Central memory CD8-positive, alpha-beta T cell (primary cell): ENCODE measurements around the gene TSPAN31.
A peak's percentile ranks its signal among the peaks of the same experiment; 100 is the strongest.
"Not testable (repeated sequence)": the region's sequence is repeated elsewhere in the genome, so short reads cannot be mapped to it uniquely, and the experiment has no call there.

ENCODE experiments used
- ATAC-seq: fragments of 150-1000 bp; cut with Tn5 transposase; replicated peaks from 2 replicates; pipeline ENCODE4 v1.10.0; 2022; ENCODE audit warnings: mild to moderate bottlenecking, moderate FRiP score, moderate number of reproducible peaks; ENCODE audit not compliant: poor library complexity, severe bottlenecking; ENCODE audit errors: extremely low read depth
- DNase-seq, 2 donors: peaks; one replicate each; pipeline ENCODE4 v3.0.0; 2021; ENCODE audit warnings: low spot score in 2 of 2
- H3K27ac Mint-ChIP-seq: one replicate; pipeline ENCODE4 v1.8.0; 2022; ENCODE audit warnings: low read depth, mild to moderate bottlenecking, moderate library complexity, mixed read lengths
- H3K27me3 Mint-ChIP-seq: one replicate; pipeline ENCODE4 v1.8.0; 2022; ENCODE audit warnings: mixed read lengths
- H3K36me3 Mint-ChIP-seq: one replicate; pipeline ENCODE4 v1.8.0; 2022; ENCODE audit warnings: mild to moderate bottlenecking, moderate library complexity, mixed read lengths; ENCODE audit not compliant: insufficient read depth
- H3K4me1 Mint-ChIP-seq: one replicate; pipeline ENCODE4 v1.8.0; 2022; ENCODE audit warnings: mixed read lengths
- H3K4me3 Mint-ChIP-seq: one replicate; pipeline ENCODE4 v1.8.0; 2022; ENCODE audit warnings: mild to moderate bottlenecking, moderate library complexity, mixed read lengths
- H3K9me3 Mint-ChIP-seq: one replicate; pipeline ENCODE4 v1.8.0; 2022; ENCODE audit warnings: mixed read lengths

Gene TSPAN31

DNA sequence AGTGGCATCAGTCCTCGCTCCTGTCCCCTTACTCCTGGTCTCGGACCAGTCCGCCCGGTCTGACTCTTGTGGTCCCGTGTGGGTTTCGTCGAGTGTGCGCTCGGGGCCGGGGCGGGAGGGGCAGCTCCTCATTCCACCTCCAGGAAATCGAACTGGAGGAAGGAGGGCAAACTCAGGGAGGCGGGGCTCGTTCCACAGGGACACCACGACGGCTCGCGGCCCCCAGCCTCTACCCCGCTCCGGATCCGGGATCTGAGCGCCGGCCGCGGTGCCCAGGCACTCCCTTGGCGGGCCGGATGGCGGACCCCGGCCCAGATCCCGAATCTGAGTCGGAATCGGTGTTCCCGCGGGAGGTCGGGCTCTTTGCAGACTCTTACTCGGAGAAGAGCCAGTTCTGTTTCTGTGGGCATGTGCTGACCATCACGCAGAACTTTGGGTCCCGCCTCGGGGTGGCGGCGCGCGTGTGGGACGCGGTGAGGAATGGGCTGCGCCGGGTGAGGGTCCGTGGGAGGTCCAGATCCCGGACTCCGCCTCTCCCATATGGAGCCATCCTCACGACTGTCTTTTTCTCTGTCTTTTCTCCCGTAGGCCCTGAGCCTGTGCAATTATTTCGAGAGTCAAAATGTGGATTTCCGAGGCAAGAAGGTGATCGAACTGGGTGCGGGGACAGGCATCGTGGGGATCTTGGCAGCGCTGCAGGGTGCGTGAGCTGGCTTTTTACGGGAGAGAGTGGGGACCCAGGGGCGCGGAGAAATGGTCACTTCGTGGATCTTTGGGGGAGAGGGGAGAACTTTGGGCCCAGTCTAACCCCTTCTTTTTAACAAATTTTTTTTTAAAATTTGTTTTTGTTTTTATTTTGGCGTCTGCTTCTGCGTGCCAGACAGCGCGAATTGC is 27.8 kb downstream of the TSPAN31 start, which contains the start of gene EEF1AKMT3:
Gene EEF1AKMT3 (plus strand): TSS at position 186 of the 894 bp plus-strand sequence. CDS start 111 bp downstream, at position 297.
- H3K9me3 Mint-ChIP-seq: no peaks in the 10 kb centered on the region
- H3K27me3 Mint-ChIP-seq: no peaks in the 10 kb centered on the region
- peaks cover 10% of the 10 kb centered on the region for H3K36me3 Mint-ChIP-seq
- no peak for DNase-seq
- H3K4me3 Mint-ChIP-seq: peak within 1 kb of the TSS; percentile 98
- ATAC-seq: peak; percentile 24
- peak within 1 kb of the TSS; percentile 97 for H3K27ac Mint-ChIP-seq
- H3K4me1 Mint-ChIP-seq: peaks cover 14% of the 10 kb centered on the region

DNA sequence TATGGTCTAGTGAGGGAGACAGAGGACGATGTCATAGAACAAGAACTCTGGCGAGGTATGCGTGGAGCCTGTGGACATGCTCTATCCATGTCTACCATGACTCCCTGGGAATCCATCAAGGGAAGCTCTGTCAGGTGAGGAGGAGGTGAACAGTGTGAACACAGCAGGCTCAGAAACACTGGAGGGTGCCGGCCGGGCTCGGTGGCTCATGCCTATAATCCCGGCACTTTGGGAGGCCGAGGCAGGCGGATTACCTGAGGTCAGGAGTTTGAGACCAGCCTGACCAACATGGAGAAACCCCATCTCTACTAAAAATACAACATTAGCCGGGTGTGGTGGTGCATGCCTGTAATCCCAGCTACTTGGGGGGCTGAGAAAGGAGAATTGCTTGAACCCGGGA is 29.8 kb downstream of the TSPAN31 start:
- not testable (repeated sequence) for H3K36me3 Mint-ChIP-seq, H3K4me3 Mint-ChIP-seq, H3K9me3 Mint-ChIP-seq, ATAC-seq, H3K27ac Mint-ChIP-seq, H3K27me3 Mint-ChIP-seq, DNase-seq
- peaks cover 14% of the 10 kb centered on the region for H3K4me1 Mint-ChIP-seq

DNA sequence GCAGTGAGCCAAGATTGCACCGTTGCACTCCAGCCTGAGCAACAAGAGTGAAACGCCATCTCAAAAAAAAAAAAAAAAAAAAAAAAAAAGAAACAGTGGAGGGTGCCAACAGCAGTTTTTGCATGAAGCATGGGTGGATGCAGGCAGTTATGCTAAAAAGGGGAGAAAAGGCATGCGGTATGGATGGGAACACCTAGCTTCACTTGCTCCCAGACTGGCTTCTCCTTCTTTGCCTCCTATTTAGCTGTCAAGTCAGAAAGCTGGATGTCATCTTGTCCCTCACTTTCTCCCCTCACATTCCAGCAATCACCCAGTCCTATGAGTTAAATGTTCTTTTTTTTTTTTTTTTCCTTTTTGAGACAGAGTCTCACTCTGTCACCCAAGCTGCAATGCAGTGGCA is 30.2 kb downstream of the TSPAN31 start:
- H3K4me1 Mint-ChIP-seq: peaks cover 14% of the 10 kb centered on the region
- no peak for DNase-seq
- ATAC-seq: no peak
- no peak overlapping the region for H3K4me3 Mint-ChIP-seq
- H3K27me3 Mint-ChIP-seq: no peaks in the 10 kb centered on the region
- no peaks in the 10 kb centered on the region for H3K9me3 Mint-ChIP-seq
- H3K27ac Mint-ChIP-seq: no peak overlapping the region
- H3K36me3 Mint-ChIP-seq: peaks cover 8% of the 10 kb centered on the region

DNA sequence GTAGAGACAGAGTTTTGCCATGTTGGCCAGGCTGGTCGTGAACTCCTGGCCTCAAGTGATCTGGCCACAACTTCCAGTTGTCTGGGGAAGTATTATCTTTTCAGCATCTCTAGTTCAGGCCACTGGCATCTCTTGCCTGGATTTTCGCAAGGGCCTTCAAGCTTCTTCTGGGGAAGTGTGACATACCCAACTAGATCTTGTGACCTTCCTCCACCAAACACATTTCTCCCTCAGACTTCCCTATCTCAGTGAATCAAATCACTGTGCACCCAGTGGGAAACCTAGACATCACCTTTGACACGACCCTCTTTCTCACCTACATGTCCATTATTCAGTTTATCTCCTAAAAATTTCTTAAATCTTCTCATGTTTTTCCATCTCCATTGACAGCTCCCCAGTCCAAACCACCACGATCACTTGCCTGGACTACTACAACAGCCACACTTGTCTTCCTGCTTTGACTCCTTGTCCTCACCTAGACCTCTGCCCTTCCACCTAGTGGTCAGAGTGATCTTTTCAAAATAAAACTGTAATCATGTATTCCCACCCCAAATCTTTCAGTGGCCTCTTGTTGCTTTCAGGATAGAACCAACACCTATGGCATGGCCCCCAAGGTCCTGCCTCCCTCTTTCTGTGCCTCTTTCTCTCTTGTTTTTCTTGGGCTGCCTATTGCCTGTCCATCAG is 30.9 kb downstream of the TSPAN31 start:
- Mint-ChIP-seq H3K9me3 (no peaks in the 10 kb centered on the region), H3K27ac (no peak overlapping the region), H3K4me3 (no peak overlapping the region), H3K36me3 (peaks cover 6% of the 10 kb centered on the region), H3K4me1 (peaks cover 14% of the 10 kb centered on the region), H3K27me3 (no peaks in the 10 kb centered on the region)
- ATAC-seq: no peak
- no peak for DNase-seq

DNA sequence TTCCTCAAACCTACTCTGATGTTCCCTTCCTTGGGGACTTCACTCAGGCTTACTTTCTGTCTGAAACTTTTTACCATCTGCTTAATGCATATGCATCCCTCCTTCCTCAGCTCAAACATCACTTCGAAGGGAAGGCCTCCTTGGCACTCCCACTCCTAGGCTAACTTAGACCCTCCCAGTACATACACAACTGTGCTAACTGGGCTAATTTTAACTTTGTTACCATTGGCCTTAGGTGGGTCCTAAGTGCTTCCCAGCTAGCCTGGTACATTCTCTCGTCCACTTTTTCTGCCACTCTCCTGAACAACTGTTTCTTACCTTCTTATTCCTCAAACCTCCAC is 31.4 kb downstream of the TSPAN31 start:
- DNase-seq: no peak
- no peak for ATAC-seq
- Mint-ChIP-seq H3K27me3 (no peaks in the 10 kb centered on the region), H3K4me1 (peaks cover 14% of the 10 kb centered on the region), H3K27ac (no peak overlapping the region), H3K36me3 (peaks cover 6% of the 10 kb centered on the region), H3K9me3 (no peaks in the 10 kb centered on the region), H3K4me3 (no peak overlapping the region)

DNA sequence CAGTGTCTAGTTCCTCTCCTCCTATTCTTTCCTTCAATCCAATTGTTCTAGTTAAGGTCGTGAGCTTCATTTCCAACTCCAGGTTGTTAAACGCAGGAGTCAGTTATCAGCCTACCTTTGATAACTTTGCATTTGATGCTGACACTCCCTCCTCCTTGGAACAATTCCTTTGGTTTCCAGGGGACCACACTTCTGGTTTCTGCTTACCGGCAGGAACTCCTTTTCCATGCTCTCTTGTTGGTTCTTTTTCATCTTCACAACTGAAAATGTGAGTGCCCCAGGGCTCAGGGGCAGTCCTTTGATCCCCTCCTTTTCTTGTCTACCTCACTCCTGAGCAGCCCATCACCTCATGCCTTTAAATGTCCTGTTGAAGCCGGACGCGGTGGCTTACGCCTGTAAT is 32.5 kb downstream of the TSPAN31 start:
- Mint-ChIP-seq H3K4me1 (peaks cover 16% of the 10 kb centered on the region), H3K9me3 (no peaks in the 10 kb centered on the region), H3K27me3 (no peaks in the 10 kb centered on the region), H3K4me3 (no peak overlapping the region), H3K27ac (no peak overlapping the region), H3K36me3 (peaks cover under 1% of the 10 kb centered on the region)
- DNase-seq (no peak), ATAC-seq (no peak)

DNA sequence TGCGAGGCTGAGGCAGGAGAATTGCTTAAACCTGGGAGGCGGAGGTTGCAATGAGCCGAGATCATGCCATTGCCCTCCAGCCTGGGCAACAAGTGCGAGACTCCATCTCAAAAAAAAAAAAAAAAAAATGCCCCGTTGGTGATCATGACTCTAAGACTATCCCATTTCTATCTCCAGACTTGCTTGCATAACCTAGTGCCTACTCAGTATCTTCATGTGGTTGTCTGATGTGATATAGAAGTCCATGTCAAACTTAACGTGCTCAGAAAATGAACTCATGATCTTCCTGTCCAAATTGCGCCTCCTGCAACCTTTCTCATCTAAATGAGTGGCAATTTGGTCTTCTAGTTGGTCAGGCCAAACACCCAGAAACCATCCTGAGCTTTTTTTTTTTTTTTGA is 33.1 kb downstream of the TSPAN31 start:
- no peak for DNase-seq
- Mint-ChIP-seq H3K36me3 (peaks cover 6% of the 10 kb centered on the region), H3K27ac (no peak overlapping the region), H3K4me3 (no peak overlapping the region), H3K4me1 (peaks cover 17% of the 10 kb centered on the region), H3K9me3 (no peaks in the 10 kb centered on the region), H3K27me3 (no peaks in the 10 kb centered on the region)
- no peak for ATAC-seq

DNA sequence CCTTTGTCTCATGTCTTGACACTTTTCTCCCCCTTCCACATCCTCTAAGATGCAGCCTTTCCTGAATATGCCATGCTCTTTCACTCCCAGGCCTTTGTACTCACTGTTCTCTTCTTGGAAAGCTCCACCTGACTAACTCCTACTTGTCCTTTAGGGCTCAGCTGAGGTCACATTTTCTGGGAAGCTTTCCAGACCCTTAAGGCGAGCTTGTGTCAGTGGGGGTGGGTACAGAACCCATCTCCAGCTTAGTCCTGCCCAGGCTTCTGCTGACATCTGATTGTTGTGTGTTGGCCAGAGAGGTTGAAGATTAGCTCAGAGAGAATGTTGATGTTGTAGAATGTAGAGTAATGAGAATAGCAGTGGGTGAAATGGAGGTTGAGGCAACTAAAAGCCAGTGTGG is 34.9 kb downstream of the TSPAN31 start:
- no peak overlapping the region for H3K4me3 Mint-ChIP-seq
- DNase-seq: no peak
- ATAC-seq: no peak
- H3K9me3 Mint-ChIP-seq: no peaks in the 10 kb centered on the region
- peaks cover 11% of the 10 kb centered on the region for H3K36me3 Mint-ChIP-seq
- no peak overlapping the region for H3K27ac Mint-ChIP-seq
- H3K27me3 Mint-ChIP-seq: no peaks in the 10 kb centered on the region
- H3K4me1 Mint-ChIP-seq: peaks cover 22% of the 10 kb centered on the region

DNA sequence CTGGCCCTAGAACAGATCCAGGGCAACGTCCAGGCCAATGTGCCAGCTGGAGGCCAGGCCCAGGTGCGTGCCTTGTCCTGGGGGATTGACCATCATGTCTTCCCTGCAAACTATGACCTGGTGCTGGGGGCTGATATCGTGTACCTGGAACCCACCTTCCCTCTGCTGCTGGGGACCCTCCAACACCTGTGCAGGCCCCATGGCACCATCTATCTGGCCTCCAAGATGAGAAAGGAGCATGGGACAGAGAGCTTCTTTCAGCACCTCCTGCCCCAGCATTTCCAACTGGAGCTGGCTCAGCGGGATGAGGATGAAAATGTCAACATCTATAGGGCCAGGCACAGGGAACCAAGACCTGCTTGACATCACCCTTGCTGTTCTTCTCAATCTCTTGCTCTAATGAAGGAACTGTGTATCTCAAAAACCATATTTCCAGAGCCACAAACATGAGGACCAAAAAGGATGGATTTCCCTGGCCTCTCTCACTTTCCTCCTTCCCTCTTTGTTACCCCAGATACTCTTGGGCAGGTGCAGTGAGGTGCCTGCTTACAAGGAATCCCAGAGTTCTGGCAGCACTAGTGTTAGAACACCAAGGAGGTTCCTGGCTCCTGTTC is 35.6 kb downstream of the TSPAN31 start:
- Mint-ChIP-seq H3K27me3 (no peaks in the 10 kb centered on the region), H3K9me3 (no peaks in the 10 kb centered on the region), H3K4me1 (peaks cover 22% of the 10 kb centered on the region), H3K27ac (peak overlapping the region; percentile 6), H3K4me3 (no peak overlapping the region), H3K36me3 (peaks cover 11% of the 10 kb centered on the region)
- DNase-seq: no peak
- ATAC-seq: no peak

DNA sequence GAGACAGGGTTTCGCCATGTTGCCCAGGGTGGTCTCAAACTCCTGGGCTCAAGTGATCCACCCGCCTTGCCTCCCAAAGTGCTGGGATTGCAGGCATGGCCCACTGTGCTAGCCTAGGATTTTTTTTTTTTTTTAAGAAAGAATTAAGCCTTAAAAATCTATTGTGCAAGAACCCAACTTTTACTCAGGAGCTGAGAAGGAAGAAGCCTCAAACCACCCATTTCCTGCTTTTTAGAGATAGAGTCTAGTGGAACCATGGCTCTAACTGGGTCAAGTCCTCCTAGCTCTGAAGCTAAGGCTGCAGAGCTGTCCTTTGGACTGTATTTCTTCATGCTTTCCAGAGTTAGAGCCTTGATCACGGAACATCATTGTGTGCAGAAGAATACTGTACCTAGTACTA is 36.4 kb downstream of the TSPAN31 start:
- H3K36me3 Mint-ChIP-seq: peaks cover 15% of the 10 kb centered on the region
- H3K27me3 Mint-ChIP-seq: no peaks in the 10 kb centered on the region
- no peak for ATAC-seq
- DNase-seq: no peak
- no peak overlapping the region for H3K27ac Mint-ChIP-seq
- H3K4me3 Mint-ChIP-seq: peak overlapping the region; percentile 96
- no peaks in the 10 kb centered on the region for H3K9me3 Mint-ChIP-seq
- peaks cover 22% of the 10 kb centered on the region for H3K4me1 Mint-ChIP-seq

DNA sequence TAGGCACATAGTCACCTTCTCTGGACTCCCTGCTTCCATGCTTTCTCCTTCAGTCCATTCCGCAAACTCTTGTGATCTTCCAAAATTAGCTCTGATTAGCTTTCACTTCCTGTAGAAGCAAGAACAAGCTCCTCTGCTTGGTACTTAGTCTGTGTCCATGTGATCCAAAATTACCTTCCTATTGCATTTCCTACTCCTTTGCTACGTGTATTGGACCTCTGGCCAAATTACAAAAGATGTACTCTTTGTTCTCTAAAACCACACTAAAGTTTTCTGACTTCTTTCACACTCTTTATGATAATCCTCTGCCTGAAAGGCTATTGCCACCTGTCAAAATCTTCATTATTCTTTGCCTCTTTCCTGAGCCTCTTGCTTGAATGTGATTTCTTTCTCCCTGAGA is 37.0 kb downstream of the TSPAN31 start:
- no peak for DNase-seq
- Mint-ChIP-seq H3K27ac (peak overlapping the region; percentile 97), H3K27me3 (no peaks in the 10 kb centered on the region), H3K36me3 (peaks cover 19% of the 10 kb centered on the region), H3K4me3 (peak overlapping the region; percentile 96), H3K4me1 (peaks cover 22% of the 10 kb centered on the region), H3K9me3 (no peaks in the 10 kb centered on the region)
- ATAC-seq: no peak

DNA sequence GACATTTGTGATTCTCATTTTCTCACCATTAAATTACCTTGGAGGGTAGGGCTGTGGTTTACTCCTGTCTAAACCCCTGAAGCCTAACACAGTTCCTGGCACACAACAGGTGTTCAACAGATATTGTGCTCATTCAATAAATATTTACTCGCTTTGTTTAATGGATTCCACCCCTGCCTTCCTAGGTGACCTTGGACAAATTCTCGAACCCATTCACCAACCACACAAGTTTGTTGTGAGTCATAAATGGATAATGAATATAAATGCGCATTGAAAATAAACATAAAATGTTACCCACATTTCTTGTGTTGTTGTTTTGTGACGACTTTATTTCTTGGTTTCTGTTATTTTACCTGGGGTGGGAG is 37.4 kb downstream of the TSPAN31 start:
- Mint-ChIP-seq H3K27ac (peak overlapping the region; percentile 97), H3K27me3 (no peaks in the 10 kb centered on the region), H3K4me1 (peaks cover 22% of the 10 kb centered on the region), H3K9me3 (no peaks in the 10 kb centered on the region), H3K4me3 (peak overlapping the region; percentile 96), H3K36me3 (peaks cover 20% of the 10 kb centered on the region)
- DNase-seq (no peak), ATAC-seq (peak; percentile 3)
